Natural killer cell treated with Interleukin-12 subunit alpha and Interleukin-12 subunit beta and Interleukin-15 and Interleukin-18, amount 100 ng/mL, for 72 hours (primary cell): ENCODE data around the gene ZSWIM5. TPM values are rescaled to one million over a fixed set of nuclear protein-coding genes. Genes with fewer than 3 reads are reported as not detected.
"Not testable (repeated sequence)": the region's sequence is repeated elsewhere in the genome, so short reads cannot be mapped to it uniquely, and the experiment has no call there.

Source experiments
- ATAC-seq, 2 donors: fragments of 150-1000 bp; cut with Tn5 transposase in 1 of 2; sonication (Bioruptor Pico), chemical (Tn5 transposase) in 1 of 2; 2 replicates each; pipeline ENCODE4 v1.10.0; 2021
- DNase-seq: peaks from one replicate; pipeline ENCODE4 v3.0.0; 2022; ENCODE audit warnings: low spot score
- H3K27ac Mint-ChIP-seq, 2 donors: 1 replicate in 1 of 2; 2 replicates in 1 of 2; pipeline ENCODE4 v1.8.0; 2022; ENCODE audit warnings: mixed read lengths in 2 of 2, mild to moderate bottlenecking in 1 of 2, moderate library complexity in 1 of 2
- H3K27me3 Mint-ChIP-seq, 2 donors: 1 replicate in 1 of 2; 2 replicates in 1 of 2; pipeline ENCODE4 v1.8.0; 2022; ENCODE audit warnings: mixed read lengths in 2 of 2
- H3K36me3 Mint-ChIP-seq: one replicate; pipeline ENCODE4 v1.8.0; 2022; ENCODE audit warnings: mixed read lengths
- H3K4me1 Mint-ChIP-seq, 2 donors: 1 replicate in 1 of 2; 2 replicates in 1 of 2; pipeline ENCODE4 v1.8.0; 2022; ENCODE audit warnings: low read depth in 2 of 2, mixed read lengths in 2 of 2, mild to moderate bottlenecking in 1 of 2
- H3K4me3 Mint-ChIP-seq: one replicate; pipeline ENCODE4 v1.8.0; 2022; ENCODE audit warnings: mixed read lengths
- H3K9me3 Mint-ChIP-seq: 2 replicates; pipeline ENCODE4 v1.8.0; 2022; ENCODE audit warnings: mixed read lengths
- total RNA-seq, 2 donors: library from RNA; stranded (reverse); gene quantifications; one replicate each; pipeline ENCODE4 v1.2.3, GENCODE V29; 2022

Gene ZSWIM5
- total RNA-seq, 2 donors from 2014 or later: 1.0 to 1.4 TPM

DNA sequence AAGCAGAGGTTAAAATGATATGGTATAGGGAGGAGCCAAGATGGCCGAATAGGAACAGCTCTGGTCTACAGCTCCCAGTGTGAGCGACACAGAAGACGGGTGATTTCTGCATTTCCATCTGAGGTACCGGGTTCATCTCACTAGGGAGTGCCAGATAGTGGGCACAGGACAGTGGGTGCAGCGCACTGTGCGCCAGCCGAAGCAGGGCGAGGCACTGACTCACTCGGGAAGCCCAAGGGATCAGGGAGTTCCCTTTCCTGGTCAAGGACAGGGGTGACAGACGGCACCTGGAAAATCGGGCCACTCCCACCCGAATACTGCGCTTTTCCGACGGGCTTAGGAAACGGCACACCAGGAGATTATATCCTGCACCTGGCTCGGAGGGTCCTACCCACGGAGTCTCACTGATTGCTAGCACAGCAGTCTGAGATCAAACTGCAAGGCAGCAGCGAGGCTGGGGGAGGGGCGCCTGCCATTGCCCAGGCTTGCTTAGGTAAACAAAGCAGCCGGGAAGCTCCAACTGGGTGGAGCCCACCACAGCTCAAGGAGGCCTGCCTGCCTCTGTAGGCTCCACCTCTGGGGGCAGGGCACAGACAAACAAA, 26.4 kb downstream of the ZSWIM5 start:
- not testable (repeated sequence) for H3K9me3 Mint-ChIP-seq, DNase-seq, H3K36me3 Mint-ChIP-seq, H3K27me3 Mint-ChIP-seq, H3K4me1 Mint-ChIP-seq, ATAC-seq, H3K27ac Mint-ChIP-seq, H3K4me3 Mint-ChIP-seq

- no peak for DNase-seq
- Mint-ChIP-seq H3K27me3 (peaks cover 0 to 7% of the 10 kb centered on the region in 2 donors), H3K36me3 (no peaks in the 10 kb centered on the region), H3K4me1 (no peaks in the 10 kb centered on the region), H3K9me3 (peaks cover 4% of the 10 kb centered on the region), H3K27ac (no peak overlapping the region), H3K4me3 (no peak overlapping the region)
- no peak for ATAC-seq
Observed at GRCh38 chr1:45177452-45177851, 29.0 kb downstream of the ZSWIM5 start.

DNA sequence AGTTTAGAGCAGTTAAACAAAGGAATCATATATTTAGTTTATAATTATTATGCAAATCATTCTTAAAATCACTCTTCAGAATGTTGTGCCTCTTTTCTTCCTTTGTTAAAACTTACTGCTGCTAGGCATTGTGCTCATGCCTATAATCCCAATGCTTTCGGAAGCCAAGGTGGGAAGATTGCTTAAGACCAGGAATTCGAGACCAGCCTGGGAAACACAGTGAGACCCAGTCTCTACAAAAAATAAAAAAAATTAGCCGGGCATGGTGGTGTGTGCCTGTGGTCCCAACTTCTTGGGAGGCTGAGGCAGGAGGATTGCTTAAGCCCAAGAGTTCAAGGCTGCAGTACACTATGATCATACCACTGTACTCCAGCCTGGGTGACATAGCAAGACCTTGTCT, 33.6 kb downstream of the ZSWIM5 start:
- ATAC-seq (no peak), DNase-seq (no peak)
- H3K27me3 Mint-ChIP-seq: no peaks in the 10 kb centered on the region
- no peaks in the 10 kb centered on the region for H3K9me3 Mint-ChIP-seq
- H3K36me3 Mint-ChIP-seq: no peaks in the 10 kb centered on the region
- H3K4me1 Mint-ChIP-seq: peaks cover 0 to 2% of the 10 kb centered on the region in 2 donors
- no peak overlapping the region for H3K4me3 Mint-ChIP-seq
- H3K27ac Mint-ChIP-seq: no peak overlapping the region

DNA sequence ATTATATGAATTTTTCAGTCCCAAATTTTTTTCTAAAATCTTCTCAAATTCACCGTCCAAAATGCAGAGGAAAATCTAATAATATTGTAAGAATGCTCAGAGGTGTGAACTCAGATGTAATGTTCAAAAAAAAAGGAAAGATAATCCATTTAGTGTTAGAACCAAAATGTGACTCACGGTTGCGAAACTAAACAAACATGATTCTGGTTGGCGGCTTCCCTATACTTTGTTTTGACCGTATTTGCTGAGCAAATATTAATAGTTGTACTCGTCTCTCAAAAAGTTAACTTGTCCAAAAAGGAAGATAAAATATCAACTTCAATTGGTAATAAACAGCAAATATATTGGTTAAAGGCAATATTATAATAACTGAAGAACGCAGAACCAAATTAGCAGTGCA, 34.4 kb downstream of the ZSWIM5 start:
- Mint-ChIP-seq H3K4me1 (peaks cover 0 to 2% of the 10 kb centered on the region in 2 donors), H3K27ac (no peak overlapping the region), H3K4me3 (no peak overlapping the region), H3K9me3 (no peaks in the 10 kb centered on the region), H3K27me3 (no peaks in the 10 kb centered on the region), H3K36me3 (no peaks in the 10 kb centered on the region)
- no peak for ATAC-seq
- no peak for DNase-seq

GRCh38 chr1:45171575-45171974, 34.8 kb downstream of the ZSWIM5 start:
- ATAC-seq (no peak), DNase-seq (no peak)
- no peak overlapping the region for H3K27ac Mint-ChIP-seq
- H3K27me3 Mint-ChIP-seq: no peaks in the 10 kb centered on the region
- H3K36me3 Mint-ChIP-seq: no peaks in the 10 kb centered on the region
- H3K4me1 Mint-ChIP-seq: peaks cover 0 to 2% of the 10 kb centered on the region in 2 donors
- H3K9me3 Mint-ChIP-seq: no peaks in the 10 kb centered on the region
- no peak overlapping the region for H3K4me3 Mint-ChIP-seq

DNA sequence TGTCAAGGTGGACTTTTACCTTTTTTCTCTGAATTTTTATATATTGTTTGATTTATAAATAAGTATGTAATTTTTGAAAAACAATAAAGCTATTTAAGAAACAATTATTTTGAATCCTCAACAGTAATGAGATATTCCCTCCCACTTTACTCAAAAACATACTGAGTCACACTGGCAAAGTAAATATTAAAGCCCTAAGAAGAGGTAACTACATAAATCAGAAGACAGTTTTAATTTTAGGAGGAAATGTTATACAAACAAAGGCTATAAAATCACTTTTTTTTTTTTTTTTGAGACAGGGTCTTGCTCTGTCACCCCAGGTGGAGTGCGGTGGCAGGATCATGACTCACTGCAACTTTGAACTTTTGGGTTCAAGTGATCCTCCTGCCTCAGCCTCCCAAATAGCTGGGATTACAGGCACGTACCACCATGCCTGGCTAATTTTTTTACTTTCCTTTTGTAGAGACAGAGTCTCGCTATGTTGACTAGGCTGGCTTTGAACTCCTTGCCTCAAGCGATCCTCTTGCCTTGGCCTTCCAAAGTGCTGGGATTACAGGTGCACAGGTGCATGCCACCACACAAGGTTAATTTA, 36.2 kb downstream of the ZSWIM5 start:
- H3K36me3 Mint-ChIP-seq: peaks cover 1% of the 10 kb centered on the region
- H3K4me3 Mint-ChIP-seq: no peak overlapping the region
- peaks cover under 1% of the 10 kb centered on the region for H3K9me3 Mint-ChIP-seq
- no peak for DNase-seq
- ATAC-seq: no peak
- no peaks in the 10 kb centered on the region for H3K27me3 Mint-ChIP-seq
- peaks cover 0 to 2% of the 10 kb centered on the region in 2 donors for H3K4me1 Mint-ChIP-seq
- H3K27ac Mint-ChIP-seq: no peak overlapping the region

GRCh38 chr1:45167947-45168346, 38.5 kb downstream of the ZSWIM5 start:
- not testable (repeated sequence) for H3K9me3 Mint-ChIP-seq, H3K4me1 Mint-ChIP-seq, H3K27me3 Mint-ChIP-seq, ATAC-seq, DNase-seq, H3K27ac Mint-ChIP-seq, H3K4me3 Mint-ChIP-seq
- H3K36me3 Mint-ChIP-seq: peaks cover 17% of the 10 kb centered on the region

DNA sequence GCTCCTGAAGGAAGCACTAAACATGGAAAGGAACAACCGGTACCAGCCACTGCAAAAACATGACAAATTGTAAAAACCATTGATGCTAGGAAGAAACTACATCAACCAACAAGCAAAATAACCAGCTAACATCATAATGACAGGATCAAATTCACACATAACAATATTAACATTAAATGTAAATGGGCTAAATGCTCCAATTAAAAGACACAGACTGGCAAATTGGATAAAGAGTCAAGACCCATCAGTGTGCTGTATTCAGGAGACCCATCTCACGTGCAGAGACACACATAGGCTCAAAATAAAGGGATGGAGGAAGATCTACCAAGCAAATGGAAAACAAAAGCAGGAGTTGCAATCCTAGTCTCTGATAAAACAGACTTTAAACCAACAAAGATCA, 42.1 kb downstream of the ZSWIM5 start:
- H3K4me3 Mint-ChIP-seq, H3K4me1 Mint-ChIP-seq, H3K27ac Mint-ChIP-seq, H3K27me3 Mint-ChIP-seq, H3K9me3 Mint-ChIP-seq, DNase-seq, ATAC-seq: not testable (repeated sequence)
- peaks cover 17% of the 10 kb centered on the region for H3K36me3 Mint-ChIP-seq

- not testable (repeated sequence) for H3K4me3 Mint-ChIP-seq, H3K27ac Mint-ChIP-seq, ATAC-seq, H3K4me1 Mint-ChIP-seq, DNase-seq, H3K27me3 Mint-ChIP-seq, H3K9me3 Mint-ChIP-seq
- peaks cover 17% of the 10 kb centered on the region for H3K36me3 Mint-ChIP-seq
Observed at GRCh38 chr1:45163111-45163510, 43.3 kb downstream of the ZSWIM5 start.

DNA sequence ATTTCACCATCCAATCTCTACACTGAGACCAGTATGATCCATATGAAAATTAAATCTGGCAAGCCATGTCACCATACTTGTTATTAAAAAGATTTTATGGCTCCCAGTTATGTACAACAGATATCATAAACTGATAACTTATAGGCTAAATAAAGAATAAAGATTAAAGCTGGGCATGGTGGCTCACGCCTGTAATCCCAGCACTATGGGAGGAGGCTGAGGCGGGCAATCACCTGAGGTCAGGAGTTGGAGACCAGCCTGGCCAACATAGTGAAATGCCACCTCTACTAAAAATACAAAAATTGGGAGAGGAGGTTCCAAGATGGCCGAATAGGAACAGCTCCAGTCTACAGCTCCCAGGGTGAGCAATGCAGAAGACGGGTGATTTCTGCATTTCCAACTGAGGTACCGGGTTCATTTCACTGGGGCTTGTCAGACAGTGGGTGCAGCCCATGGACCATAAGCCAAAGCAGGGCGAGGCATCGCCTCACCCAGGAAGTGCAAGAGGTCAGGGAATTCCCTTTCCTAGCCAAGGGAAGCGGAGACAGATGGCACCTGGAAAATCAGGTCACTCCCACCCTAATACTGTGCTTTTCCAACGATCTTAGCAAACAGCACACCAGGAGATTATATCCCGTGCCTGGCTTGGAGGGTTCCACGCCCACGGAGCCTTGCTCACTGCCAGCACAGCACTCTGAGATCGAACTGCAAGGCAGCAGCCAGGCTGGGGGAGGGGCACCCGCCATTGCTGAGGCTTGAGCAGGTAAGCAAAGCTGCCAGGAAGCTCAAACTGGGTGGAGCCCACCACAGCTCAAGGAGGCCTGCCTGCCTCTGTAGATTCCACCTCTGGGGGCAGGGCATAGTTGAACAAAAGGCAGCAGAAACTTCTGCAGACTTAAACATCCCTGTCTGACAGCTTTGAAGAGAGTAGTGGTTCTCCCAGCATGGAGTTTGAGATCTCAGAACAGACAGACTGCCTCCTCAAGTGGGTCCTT, 44.1 kb downstream of the ZSWIM5 start:
- ATAC-seq, H3K4me1 Mint-ChIP-seq, DNase-seq, H3K27me3 Mint-ChIP-seq, H3K4me3 Mint-ChIP-seq, H3K9me3 Mint-ChIP-seq, H3K27ac Mint-ChIP-seq: not testable (repeated sequence)
- H3K36me3 Mint-ChIP-seq: peaks cover 17% of the 10 kb centered on the region

- Mint-ChIP-seq H3K4me1 (no peaks in the 10 kb centered on the region), H3K9me3 (peaks cover 3% of the 10 kb centered on the region), H3K27me3 (peaks cover 7 to 8% of the 10 kb centered on the region in 2 donors), H3K27ac (no peak overlapping the region), H3K4me3 (no peak overlapping the region), H3K36me3 (peaks cover 6% of the 10 kb centered on the region)
- no peak for ATAC-seq
- DNase-seq: no peak
Observed at GRCh38 chr1:45155957-45156356, 50.4 kb downstream of the ZSWIM5 start.

DNA sequence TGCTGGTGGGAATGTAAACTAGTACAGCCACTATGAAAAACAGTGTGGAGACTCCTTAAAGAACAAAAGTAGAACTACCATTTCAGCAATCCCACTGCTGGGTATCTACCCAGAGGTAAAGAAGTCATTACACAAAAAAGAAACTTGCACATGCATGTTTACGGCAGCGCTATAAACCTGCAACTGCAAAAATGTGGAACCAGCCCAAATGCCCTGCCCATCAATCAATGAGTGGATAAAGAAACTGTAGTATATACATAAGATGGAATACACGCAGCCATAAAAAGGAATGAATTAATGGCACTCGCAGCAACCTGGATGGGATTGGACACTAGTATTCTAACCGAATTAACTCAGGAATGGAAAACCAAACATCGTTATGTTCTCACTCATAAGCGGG, 51.0 kb downstream of the ZSWIM5 start:
- H3K9me3 Mint-ChIP-seq: peaks cover 3% of the 10 kb centered on the region
- H3K36me3 Mint-ChIP-seq: peaks cover 6% of the 10 kb centered on the region
- ATAC-seq (no peak), DNase-seq (no peak)
- no peaks in the 10 kb centered on the region for H3K4me1 Mint-ChIP-seq
- H3K27ac Mint-ChIP-seq: no peak overlapping the region
- no peak overlapping the region for H3K4me3 Mint-ChIP-seq
- H3K27me3 Mint-ChIP-seq: peaks cover 7 to 8% of the 10 kb centered on the region in 2 donors

- H3K4me1 Mint-ChIP-seq: no peaks in the 10 kb centered on the region
- DNase-seq (no peak), ATAC-seq (no peak)
- peaks cover 3% of the 10 kb centered on the region for H3K9me3 Mint-ChIP-seq
- H3K27me3 Mint-ChIP-seq: peaks cover 7 to 8% of the 10 kb centered on the region in 2 donors
- H3K27ac Mint-ChIP-seq: no peak overlapping the region
- H3K36me3 Mint-ChIP-seq: peaks cover 6% of the 10 kb centered on the region
- H3K4me3 Mint-ChIP-seq: no peak overlapping the region
Observed at GRCh38 chr1:45152126-45152525, 54.3 kb downstream of the ZSWIM5 start.
